IgD-negative memory B cell (primary cell): ENCODE data around the gene MAGI2. TPM values are rescaled to one million over a fixed set of nuclear protein-coding genes. Genes with fewer than 3 reads are reported as not detected.
"Not testable (repeated sequence)": the region's sequence is repeated elsewhere in the genome, so short reads cannot be mapped to it uniquely, and the experiment has no call there.

Experiments
- H3K27ac Mint-ChIP-seq, 3 donors: one replicate each; pipeline ENCODE4 v1.8.0; 2020 to 2022; ENCODE audit warnings: mild to moderate bottlenecking in 3 of 3, mixed read lengths in 3 of 3, moderate library complexity in 1 of 3
- H3K27me3 Mint-ChIP-seq: one replicate; pipeline ENCODE4 v1.8.0; 2021; ENCODE audit warnings: mixed read lengths
- H3K36me3 Mint-ChIP-seq: one replicate; pipeline ENCODE4 v1.8.0; 2020; ENCODE audit warnings: mild to moderate bottlenecking, mixed read lengths
- H3K4me1 Mint-ChIP-seq, 3 donors: one replicate each; pipeline ENCODE4 v1.8.0; 2020 to 2022; ENCODE audit warnings: mixed read lengths in 3 of 3, mild to moderate bottlenecking in 1 of 3
- H3K4me3 Mint-ChIP-seq, 4 donors: one replicate each; pipeline ENCODE4 v1.8.0; 2020 to 2022; ENCODE audit warnings: mild to moderate bottlenecking in 4 of 4, mixed read lengths in 4 of 4, moderate library complexity in 3 of 4
- H3K9me3 Mint-ChIP-seq, 3 donors: one replicate each; pipeline ENCODE4 v1.8.0; 2020 to 2021; ENCODE audit warnings: mixed read lengths in 3 of 3, mild to moderate bottlenecking in 1 of 3
- polyA plus RNA-seq: library from polyadenylated mRNA; unstranded; fragments of 300-500 nt; fragmentation: Illumina TruSeq; gene quantifications from one replicate; pipeline ENCODE4 v1.2.3, GENCODE V29; 2021

The MAGI2 gene
- polyA plus RNA-seq, 1 donor from 2014 or later: not detected

GRCh38 chr7:78306634-78307033 lies 1146.8 kb downstream of the MAGI2 start:
- no peak overlapping the region for H3K27ac Mint-ChIP-seq
- H3K9me3 Mint-ChIP-seq: peaks cover 0 to 6% (median 0%) of the 10 kb centered on the region in 3 donors
- H3K36me3 Mint-ChIP-seq: no peaks in the 10 kb centered on the region
- H3K4me3 Mint-ChIP-seq: no peak overlapping the region
- no peaks in the 10 kb centered on the region for H3K27me3 Mint-ChIP-seq
- H3K4me1 Mint-ChIP-seq: no peaks in the 10 kb centered on the region

DNA sequence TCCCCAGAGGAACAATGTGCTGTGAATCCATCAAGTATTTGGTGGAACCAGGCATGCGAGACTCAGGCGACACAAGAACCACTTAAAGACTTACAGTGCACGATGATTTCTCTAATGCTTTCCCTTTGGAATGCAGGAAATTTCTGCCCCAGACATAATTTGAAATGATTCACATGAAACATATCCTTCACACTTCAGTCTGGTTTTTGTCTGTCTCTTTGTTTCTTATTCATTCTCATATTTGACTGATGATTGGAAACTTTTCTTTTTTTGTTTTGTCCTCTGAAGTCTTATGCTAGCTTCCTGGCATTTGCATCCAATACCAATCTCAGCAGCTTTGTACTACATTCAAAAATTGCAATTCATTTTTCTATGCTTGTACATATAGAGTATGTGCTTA lies 1152.1 kb downstream of the MAGI2 start:
- H3K4me3 Mint-ChIP-seq: no peak overlapping the region
- no peaks in the 10 kb centered on the region for H3K36me3 Mint-ChIP-seq
- no peak overlapping the region for H3K27ac Mint-ChIP-seq
- H3K4me1 Mint-ChIP-seq: no peaks in the 10 kb centered on the region
- no peaks in the 10 kb centered on the region for H3K27me3 Mint-ChIP-seq
- H3K9me3 Mint-ChIP-seq: peaks cover 0 to 3% (median 0%) of the 10 kb centered on the region in 3 donors

DNA sequence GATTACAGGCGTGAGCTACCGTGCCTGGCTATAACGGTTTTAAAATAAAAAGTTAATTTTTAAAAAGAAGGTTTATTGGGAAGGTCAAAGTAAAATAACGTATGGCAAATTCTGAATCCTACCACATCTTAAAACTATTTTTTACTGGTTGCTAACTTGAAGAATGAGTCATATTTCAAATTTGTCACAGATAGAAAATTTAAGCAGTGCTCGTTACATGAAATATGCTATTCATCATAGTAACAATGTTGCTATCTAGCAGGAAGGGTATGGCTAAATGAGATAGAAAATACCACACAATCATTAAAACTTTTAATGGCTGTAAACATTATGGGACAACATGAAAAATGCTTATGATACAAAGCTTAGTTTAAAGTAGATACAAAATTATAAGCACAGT lies 1154.4 kb downstream of the MAGI2 start:
- no peaks in the 10 kb centered on the region for H3K36me3 Mint-ChIP-seq
- peaks cover 0 to 4% (median 3%) of the 10 kb centered on the region in 3 donors for H3K9me3 Mint-ChIP-seq
- no peaks in the 10 kb centered on the region for H3K4me1 Mint-ChIP-seq
- no peaks in the 10 kb centered on the region for H3K27me3 Mint-ChIP-seq
- no peak overlapping the region for H3K4me3 Mint-ChIP-seq
- no peak overlapping the region for H3K27ac Mint-ChIP-seq

DNA sequence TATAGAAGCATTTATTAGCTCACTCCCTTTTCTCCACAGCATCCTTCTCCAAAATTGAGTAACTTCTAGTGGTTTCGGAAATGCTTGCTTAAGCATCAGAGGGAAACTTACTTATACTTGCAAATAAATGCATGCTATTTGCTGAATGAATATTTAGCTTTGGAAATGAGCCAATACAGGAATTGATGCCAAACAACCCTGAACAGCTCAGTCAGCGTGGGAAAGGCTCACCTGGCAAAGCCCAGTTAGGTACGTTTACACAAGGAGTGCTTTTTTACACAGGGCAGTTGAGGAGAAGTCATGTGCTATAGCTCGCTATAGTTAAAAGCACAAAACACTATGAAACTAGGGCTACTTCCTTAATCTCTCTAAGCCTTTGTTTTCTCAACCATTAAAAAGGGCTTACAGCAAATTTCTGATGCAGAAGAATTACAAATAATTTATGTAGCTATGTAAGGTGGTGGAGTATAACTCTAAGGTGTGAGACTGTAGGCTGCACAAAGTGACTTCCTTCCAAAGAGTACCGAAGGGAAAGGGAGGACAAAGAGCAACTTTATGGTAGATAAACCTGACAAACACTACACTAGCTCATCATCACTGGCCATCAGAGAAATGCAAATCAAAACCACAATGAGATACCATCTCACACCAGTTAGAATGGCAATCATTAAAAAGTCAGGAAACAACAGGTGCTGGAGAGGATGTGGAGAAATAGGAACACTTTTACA lies 1156.7 kb downstream of the MAGI2 start:
- H3K27ac Mint-ChIP-seq: no peak overlapping the region
- no peaks in the 10 kb centered on the region for H3K36me3 Mint-ChIP-seq
- no peaks in the 10 kb centered on the region for H3K27me3 Mint-ChIP-seq
- H3K4me1 Mint-ChIP-seq: no peaks in the 10 kb centered on the region
- no peak overlapping the region for H3K4me3 Mint-ChIP-seq
- peaks cover 0 to 4% (median 3%) of the 10 kb centered on the region in 3 donors for H3K9me3 Mint-ChIP-seq

GRCh38 chr7:78296046-78296597 lies 1157.3 kb downstream of the MAGI2 start:
- Mint-ChIP-seq H3K27ac (no peak overlapping the region), H3K4me1 (no peaks in the 10 kb centered on the region), H3K9me3 (peaks cover 0 to 5% (median 3%) of the 10 kb centered on the region in 3 donors), H3K4me3 (no peak overlapping the region), H3K36me3 (no peaks in the 10 kb centered on the region), H3K27me3 (no peaks in the 10 kb centered on the region)

GRCh38 chr7:78289471-78289870 lies 1164.0 kb downstream of the MAGI2 start:
- not testable (repeated sequence) for H3K4me3 Mint-ChIP-seq, H3K27ac Mint-ChIP-seq, H3K4me1 Mint-ChIP-seq, H3K27me3 Mint-ChIP-seq, H3K36me3 Mint-ChIP-seq
- peaks cover 0 to 13% (median 0%) of the 10 kb centered on the region in 3 donors for H3K9me3 Mint-ChIP-seq

- Mint-ChIP-seq H3K9me3 (peaks cover 0 to 3% (median 0%) of the 10 kb centered on the region in 3 donors), H3K4me1 (no peaks in the 10 kb centered on the region), H3K36me3 (no peaks in the 10 kb centered on the region), H3K27me3 (peaks cover 2% of the 10 kb centered on the region), H3K27ac (no peak overlapping the region), H3K4me3 (no peak overlapping the region)
Observed at GRCh38 chr7:78284945-78285344, 1168.5 kb downstream of the MAGI2 start.

DNA sequence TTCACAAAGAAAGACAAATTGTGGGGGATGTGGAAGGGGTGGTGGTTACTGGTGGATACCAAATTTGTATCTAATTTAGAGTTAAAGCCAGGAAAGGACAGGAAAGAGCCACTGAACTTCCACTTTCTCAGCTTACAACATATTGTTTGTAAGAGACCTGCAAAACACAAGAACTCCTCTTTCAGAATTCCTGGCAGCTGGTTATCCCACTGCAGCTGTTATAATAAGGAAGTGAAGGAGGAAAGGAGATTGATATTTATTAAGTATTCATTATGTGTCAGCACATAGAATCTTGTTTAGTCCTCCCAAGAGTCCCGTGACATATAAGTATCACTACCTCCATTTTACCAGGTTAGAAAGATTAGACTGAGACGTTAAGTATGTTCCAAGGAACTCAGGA lies 1173.2 kb downstream of the MAGI2 start:
- peaks cover 4% of the 10 kb centered on the region for H3K27me3 Mint-ChIP-seq
- H3K36me3 Mint-ChIP-seq: no peaks in the 10 kb centered on the region
- H3K4me1 Mint-ChIP-seq: no peaks in the 10 kb centered on the region
- no peak overlapping the region for H3K27ac Mint-ChIP-seq
- peaks cover 0 to 2% (median 0%) of the 10 kb centered on the region in 3 donors for H3K9me3 Mint-ChIP-seq
- no peak overlapping the region for H3K4me3 Mint-ChIP-seq

DNA sequence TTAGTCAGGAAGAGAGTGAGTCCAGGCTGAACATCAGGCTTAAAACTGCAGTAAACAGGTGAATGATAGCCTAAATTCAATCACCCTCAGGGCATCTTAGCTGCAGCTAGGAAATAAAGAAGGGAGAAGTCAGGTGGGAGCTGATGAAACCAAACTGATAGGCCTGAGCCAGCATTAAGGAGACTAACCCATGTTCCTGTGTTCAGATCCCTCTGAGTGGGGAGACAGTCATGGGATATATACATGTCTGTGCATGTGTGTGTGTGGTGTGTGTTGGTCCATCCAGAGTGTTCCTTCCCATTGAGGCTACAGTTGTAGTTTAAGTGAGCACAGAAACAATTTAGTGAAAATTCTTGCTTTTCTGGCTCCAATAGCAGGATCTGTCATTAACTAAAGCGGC lies 1174.0 kb downstream of the MAGI2 start:
- Mint-ChIP-seq H3K27ac (no peak overlapping the region), H3K27me3 (peaks cover 4% of the 10 kb centered on the region), H3K4me3 (no peak overlapping the region)

DNA sequence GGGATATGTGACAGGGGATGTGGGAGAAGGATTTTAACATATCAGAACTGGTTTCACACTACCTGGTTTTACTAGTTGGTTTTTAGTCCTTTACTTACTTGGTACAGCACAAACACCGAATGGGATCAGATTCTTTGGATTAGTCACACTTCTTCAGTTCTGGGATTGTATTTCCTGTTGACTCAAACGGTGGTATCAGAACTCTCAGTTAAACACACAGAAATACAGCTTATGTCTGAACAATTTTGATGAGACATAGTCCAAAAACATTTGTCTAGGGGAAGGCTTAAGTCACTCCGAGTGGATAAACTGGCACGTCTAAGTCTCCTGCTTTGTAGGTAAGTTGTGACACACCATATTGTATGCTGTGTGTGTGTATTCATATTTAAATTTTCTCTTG lies 1174.4 kb downstream of the MAGI2 start:
- H3K27me3 Mint-ChIP-seq: peaks cover 4% of the 10 kb centered on the region
- no peaks in the 10 kb centered on the region for H3K4me1 Mint-ChIP-seq
- no peak overlapping the region for H3K27ac Mint-ChIP-seq
- no peaks in the 10 kb centered on the region for H3K36me3 Mint-ChIP-seq
- no peak overlapping the region for H3K4me3 Mint-ChIP-seq
- H3K9me3 Mint-ChIP-seq: peaks cover 0 to 2% (median 0%) of the 10 kb centered on the region in 3 donors

More for the DNA sequence above, 1174.0 kb downstream of the MAGI2 start:
- no peaks in the 10 kb centered on the region for H3K4me1 Mint-ChIP-seq
- no peaks in the 10 kb centered on the region for H3K36me3 Mint-ChIP-seq
- H3K9me3 Mint-ChIP-seq: peaks cover 0 to 2% (median 0%) of the 10 kb centered on the region in 3 donors

DNA sequence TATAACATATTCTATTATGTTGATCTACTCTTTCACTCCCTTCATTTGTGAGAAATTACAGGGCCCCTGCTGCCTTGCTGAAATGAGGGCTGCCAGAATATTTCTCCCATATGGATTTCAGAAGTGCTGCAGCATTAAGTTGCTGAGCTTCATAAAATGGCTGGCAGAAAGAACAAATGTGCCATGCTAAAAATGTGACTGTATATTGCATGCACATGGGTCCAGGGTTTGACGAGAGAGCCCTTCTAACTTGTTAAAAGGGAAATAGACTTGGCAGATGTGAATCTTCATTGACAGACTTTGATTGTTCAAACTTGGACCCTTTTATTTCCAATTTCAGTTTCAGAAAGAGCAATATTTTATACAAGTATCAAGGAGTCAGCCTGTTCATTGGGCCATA lies 1186.3 kb downstream of the MAGI2 start:
- Mint-ChIP-seq H3K36me3 (no peaks in the 10 kb centered on the region), H3K9me3 (peaks cover 0 to 6% (median 2%) of the 10 kb centered on the region in 3 donors), H3K4me1 (no peaks in the 10 kb centered on the region), H3K27me3 (no peaks in the 10 kb centered on the region), H3K4me3 (no peak overlapping the region), H3K27ac (no peak overlapping the region)

DNA sequence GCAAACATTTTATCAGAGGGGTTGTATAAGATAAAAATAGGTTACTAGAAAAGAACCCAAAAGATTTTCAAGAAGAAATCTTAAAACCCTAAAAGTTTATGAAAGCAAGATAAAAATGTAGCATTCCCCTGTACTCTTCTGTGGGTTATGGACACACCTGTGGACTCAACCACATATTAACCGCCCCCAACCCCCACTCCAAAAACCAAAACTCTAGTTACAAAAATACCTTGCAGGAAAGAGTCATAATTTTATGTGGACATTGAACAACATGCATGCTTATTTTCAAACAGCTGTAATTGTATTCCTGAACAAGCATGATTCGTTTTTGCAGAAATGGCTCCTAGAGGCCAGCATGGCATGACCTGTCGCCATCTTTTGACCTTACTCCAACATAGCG lies 1188.0 kb downstream of the MAGI2 start:
- Mint-ChIP-seq H3K36me3 (no peaks in the 10 kb centered on the region), H3K4me1 (no peaks in the 10 kb centered on the region), H3K27ac (no peak overlapping the region), H3K27me3 (no peaks in the 10 kb centered on the region), H3K9me3 (peaks cover 0 to 6% (median 2%) of the 10 kb centered on the region in 3 donors), H3K4me3 (no peak overlapping the region)

GRCh38 chr7:78265071-78265470 lies 1188.4 kb downstream of the MAGI2 start:
- H3K27ac Mint-ChIP-seq: no peak overlapping the region
- H3K4me1 Mint-ChIP-seq: no peaks in the 10 kb centered on the region
- no peaks in the 10 kb centered on the region for H3K36me3 Mint-ChIP-seq
- H3K9me3 Mint-ChIP-seq: peaks cover 0 to 2% (median 1%) of the 10 kb centered on the region in 3 donors
- no peak overlapping the region for H3K4me3 Mint-ChIP-seq
- no peaks in the 10 kb centered on the region for H3K27me3 Mint-ChIP-seq

DNA sequence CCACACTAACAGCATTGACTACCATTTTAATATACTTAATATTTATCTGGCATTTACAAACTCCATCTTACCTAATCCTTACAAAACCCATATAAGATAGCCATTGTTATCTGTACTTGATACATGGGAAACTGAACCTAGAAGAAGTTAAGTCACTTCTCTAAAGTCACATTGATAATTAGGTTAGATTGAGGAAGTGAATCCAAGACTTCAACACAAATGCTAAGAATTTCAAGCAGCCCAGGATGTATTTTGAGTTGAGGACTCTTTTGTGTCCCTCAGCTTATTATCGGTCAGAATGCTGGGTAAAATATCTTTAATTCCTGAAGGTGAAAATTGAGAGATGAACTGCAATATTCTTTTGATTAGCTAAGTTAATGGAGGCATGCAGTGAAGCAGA lies 1189.4 kb downstream of the MAGI2 start:
- H3K4me3 Mint-ChIP-seq: no peak overlapping the region
- H3K4me1 Mint-ChIP-seq: no peaks in the 10 kb centered on the region
- no peak overlapping the region for H3K27ac Mint-ChIP-seq
- no peaks in the 10 kb centered on the region for H3K36me3 Mint-ChIP-seq
- H3K27me3 Mint-ChIP-seq: no peaks in the 10 kb centered on the region
- H3K9me3 Mint-ChIP-seq: no peaks in the 10 kb centered on the region

DNA sequence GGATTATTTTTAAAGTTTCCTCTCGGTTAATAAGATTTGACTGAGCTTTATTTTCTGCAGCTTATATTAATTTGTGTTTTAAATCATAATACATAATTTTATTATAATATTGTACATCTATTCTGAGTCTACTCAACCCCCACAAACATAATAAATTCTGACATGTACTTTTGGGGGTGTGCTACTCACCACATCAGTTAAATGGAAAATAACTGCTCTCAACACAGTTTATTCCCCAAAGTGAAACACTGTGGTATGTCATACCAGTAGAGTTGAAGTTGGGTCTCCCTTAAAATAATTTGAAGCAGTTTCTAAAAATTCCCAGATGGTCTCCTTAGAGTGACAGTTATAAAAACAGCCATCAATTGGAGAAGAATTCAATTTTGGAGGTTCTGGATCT lies 1191.7 kb downstream of the MAGI2 start:
- Mint-ChIP-seq H3K4me1 (no peaks in the 10 kb centered on the region), H3K4me3 (no peak overlapping the region), H3K27me3 (no peaks in the 10 kb centered on the region), H3K36me3 (no peaks in the 10 kb centered on the region), H3K9me3 (no peaks in the 10 kb centered on the region), H3K27ac (no peak overlapping the region)

- H3K27ac Mint-ChIP-seq: no peak overlapping the region
- H3K9me3 Mint-ChIP-seq: no peaks in the 10 kb centered on the region
- H3K4me1 Mint-ChIP-seq: no peaks in the 10 kb centered on the region
- no peaks in the 10 kb centered on the region for H3K27me3 Mint-ChIP-seq
- H3K36me3 Mint-ChIP-seq: no peaks in the 10 kb centered on the region
- H3K4me3 Mint-ChIP-seq: no peak overlapping the region
Observed at GRCh38 chr7:78261302-78261701, 1192.2 kb downstream of the MAGI2 start.
